MCF 10A (cell line): ENCODE results near the gene NCBP3. TPM values are rescaled to one million over a fixed set of nuclear protein-coding genes. Genes with fewer than 3 reads are reported as not detected.

Source experiments
- BruUV-seq: library from RNA; stranded (reverse); fragments of 400-500 nt; replicated peaks from 2 replicates; lab custom pipeline; 2021; lab: Mats Ljungman, UMichigan
- CTCF ChIA-PET: fragments of 300-600 bp; sonication (Branson Sonifier 250); formaldehyde crosslinking; extraction: SDS; loops from one replicate; lab custom pipeline; 2021; ENCODE audit warnings: antibody characterized with exemption, inconsistent platforms; lab: Yijun Ruan, JAX
- POLR2A ChIA-PET: fragments of 300-600, 350-650 bp; sonication (Branson Sonifier 250); formaldehyde crosslinking; extraction: SDS; loops from one replicate; lab custom pipeline; 2020; ENCODE audit warnings: antibody characterized with exemption, inconsistent platforms; lab: Yijun Ruan, JAX
- DNase-seq: peaks from one replicate; pipeline ENCODE4 v3.0.0-alpha.2; 2018; ENCODE audit not compliant: unreplicated experiment
- H3K27ac Mint-ChIP-seq: one replicate; pipeline ENCODE4 v1.8.0; 2022; ENCODE audit warnings: mild to moderate bottlenecking, low read depth, mixed read lengths; ENCODE audit not compliant: unreplicated experiment
- H3K27me3 Mint-ChIP-seq: one replicate; pipeline ENCODE4 v1.8.0; 2022; ENCODE audit warnings: mixed read lengths; ENCODE audit not compliant: insufficient read depth, unreplicated experiment
- H3K36me3 Mint-ChIP-seq: one replicate; pipeline ENCODE4 v1.8.0; 2022; ENCODE audit warnings: mild to moderate bottlenecking, moderate library complexity, mixed read lengths; ENCODE audit not compliant: insufficient read depth, unreplicated experiment
- H3K4me1 Mint-ChIP-seq: one replicate; pipeline ENCODE4 v1.8.0; 2022; ENCODE audit warnings: mixed read lengths; ENCODE audit not compliant: insufficient read depth, unreplicated experiment
- H3K4me3 Mint-ChIP-seq: one replicate; pipeline ENCODE4 v1.8.0; 2022; ENCODE audit warnings: mild to moderate bottlenecking, moderate library complexity, mixed read lengths; ENCODE audit not compliant: unreplicated experiment
- H3K9me3 Mint-ChIP-seq: one replicate; pipeline ENCODE4 v1.8.0; 2022; ENCODE audit warnings: mixed read lengths; ENCODE audit not compliant: unreplicated experiment
- intact Hi-C: fragments of 100-400 bp; cut with micrococcal nuclease; formaldehyde crosslinking; loops from 2 replicates; pipeline ENCODE4 v1.14.1; 2022
- total RNA-seq: library from RNA; stranded (reverse); gene quantifications from 2 replicates; pipeline ENCODE4 v1.2.3, GENCODE V29; 2022
- TF ChIP-seq, protein P1 (sequence below): fragments of 200-600 bp; IDR thresholded peaks from one replicate; pipeline ENCODE4 v1.8.0; 2022; ENCODE audit warnings: antibody characterized with exemption, mild to moderate bottlenecking; ENCODE audit not compliant: unreplicated experiment

Gene NCBP3
- total RNA-seq, 1 experiment from 2014 or later, result 47.1 TPM

- H3K27ac Mint-ChIP-seq, result peak overlapping the region; percentile 89
- DNase-seq, result no peak
- POLR2A ChIA-PET, result interaction anchor here (0.6 to 2.3 kb wide), 2 partner anchors 42 to 1844 kb away, joined by 3 to 6 read pairs; partner anchors contain the start of gene NCBP3
- no peaks in the 10 kb centered on the region for H3K27me3 Mint-ChIP-seq
- TF ChIP-seq, protein P1, sequence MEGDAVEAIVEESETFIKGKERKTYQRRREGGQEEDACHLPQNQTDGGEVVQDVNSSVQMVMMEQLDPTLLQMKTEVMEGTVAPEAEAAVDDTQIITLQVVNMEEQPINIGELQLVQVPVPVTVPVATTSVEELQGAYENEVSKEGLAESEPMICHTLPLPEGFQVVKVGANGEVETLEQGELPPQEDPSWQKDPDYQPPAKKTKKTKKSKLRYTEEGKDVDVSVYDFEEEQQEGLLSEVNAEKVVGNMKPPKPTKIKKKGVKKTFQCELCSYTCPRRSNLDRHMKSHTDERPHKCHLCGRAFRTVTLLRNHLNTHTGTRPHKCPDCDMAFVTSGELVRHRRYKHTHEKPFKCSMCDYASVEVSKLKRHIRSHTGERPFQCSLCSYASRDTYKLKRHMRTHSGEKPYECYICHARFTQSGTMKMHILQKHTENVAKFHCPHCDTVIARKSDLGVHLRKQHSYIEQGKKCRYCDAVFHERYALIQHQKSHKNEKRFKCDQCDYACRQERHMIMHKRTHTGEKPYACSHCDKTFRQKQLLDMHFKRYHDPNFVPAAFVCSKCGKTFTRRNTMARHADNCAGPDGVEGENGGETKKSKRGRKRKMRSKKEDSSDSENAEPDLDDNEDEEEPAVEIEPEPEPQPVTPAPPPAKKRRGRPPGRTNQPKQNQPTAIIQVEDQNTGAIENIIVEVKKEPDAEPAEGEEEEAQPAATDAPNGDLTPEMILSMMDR, result no peak
- CTCF ChIA-PET, result interaction anchor here (0.9 to 1.5 kb wide), 2 partner anchors 22 to 44 kb away, joined by 3 read pairs; no protein-coding TSS in a partner anchor
- H3K4me3 Mint-ChIP-seq, result no peak overlapping the region
- H3K4me1 Mint-ChIP-seq, result peaks cover 39% of the 10 kb centered on the region
- BruUV-seq, result no TSS peak
- intact Hi-C loops, result no loop called here
- peaks cover 34% of the 10 kb centered on the region for H3K36me3 Mint-ChIP-seq
- H3K9me3 Mint-ChIP-seq, result no peaks in the 10 kb centered on the region
These were observed 41.8 kb upstream of the NCBP3 start for GRCh38 chr17:3887804-3888203.

DNA sequence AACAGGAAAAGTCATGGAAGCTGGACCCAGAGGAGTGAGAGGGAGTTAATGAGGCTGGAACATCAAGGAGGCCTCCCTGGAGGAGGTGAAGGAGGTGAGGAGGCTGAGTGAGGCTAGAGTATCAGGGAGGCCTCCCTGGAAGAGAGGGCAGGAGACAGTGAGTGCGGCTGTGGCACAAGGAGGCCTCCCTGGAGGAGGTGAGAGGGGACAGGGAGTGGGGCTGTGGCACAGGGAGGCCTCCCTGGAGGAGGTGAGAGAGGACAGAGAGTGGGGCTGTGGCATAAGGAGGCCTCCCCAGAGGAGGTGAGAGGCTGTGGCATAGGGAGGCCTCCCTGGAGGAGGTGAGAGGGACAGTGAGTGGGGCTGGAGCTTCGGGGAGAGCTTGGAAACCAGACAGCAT, 41.3 kb upstream of the NCBP3 start:
- CTCF ChIA-PET, result interaction anchor here (0.6 to 1.5 kb wide), 3 partner anchors 22 to 43 kb away, joined by 3 read pairs; no protein-coding TSS in a partner anchor
- intact Hi-C loops, result no loop called here
- peaks cover 39% of the 10 kb centered on the region for H3K4me1 Mint-ChIP-seq
- no TSS peak for BruUV-seq
- H3K4me3 Mint-ChIP-seq, result no peak overlapping the region
- H3K36me3 Mint-ChIP-seq, result peaks cover 34% of the 10 kb centered on the region
- POLR2A ChIA-PET, result interaction anchor here (2.3 kb wide), 1 partner anchor 42 kb away, joined by 6 read pairs; the partner anchor contains the start of gene NCBP3
- TF ChIP-seq, protein P1, result no peak
- no peak for DNase-seq
- H3K27ac Mint-ChIP-seq, result peak overlapping the region; percentile 89
- no peaks in the 10 kb centered on the region for H3K27me3 Mint-ChIP-seq
- H3K9me3 Mint-ChIP-seq, result no peaks in the 10 kb centered on the region

DNA sequence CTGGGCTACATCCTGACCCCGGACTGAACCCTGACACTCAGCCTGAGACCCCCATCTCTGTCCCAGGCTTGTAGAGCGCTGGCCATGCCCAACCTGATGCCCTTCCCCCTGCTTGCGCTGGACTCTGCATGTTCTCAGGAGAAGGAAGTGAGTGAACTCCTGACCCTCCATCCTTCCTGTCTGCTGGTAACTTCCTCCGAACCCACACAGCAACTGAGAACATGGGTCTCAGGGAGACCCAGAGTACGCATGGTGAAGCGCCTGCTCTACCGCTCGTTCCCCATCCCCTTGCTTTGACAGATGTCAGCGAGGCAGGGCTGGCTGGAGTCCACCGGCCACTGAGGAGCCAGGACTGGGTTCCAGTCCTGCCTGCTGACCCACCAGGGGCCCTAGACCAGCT, 40.7 kb upstream of the NCBP3 start:
- H3K36me3 Mint-ChIP-seq, result peaks cover 35% of the 10 kb centered on the region
- TF ChIP-seq, protein P1, result no peak
- no TSS peak for BruUV-seq
- ChIA-PET CTCF (interaction anchor here (0.6 kb wide), 1 partner anchor 27 kb away, joined by 3 read pairs; no protein-coding TSS in a partner anchor), POLR2A (interaction anchor here (2.3 kb wide), 1 partner anchor 41 kb away, joined by 6 read pairs; the partner anchor contains the start of gene NCBP3)
- peak overlapping the region; percentile 89 for H3K27ac Mint-ChIP-seq
- H3K4me1 Mint-ChIP-seq, result peaks cover 35% of the 10 kb centered on the region
- intact Hi-C loops, result no loop called here
- H3K27me3 Mint-ChIP-seq, result no peaks in the 10 kb centered on the region
- H3K9me3 Mint-ChIP-seq, result no peaks in the 10 kb centered on the region
- no peak overlapping the region for H3K4me3 Mint-ChIP-seq
- no peak for DNase-seq

GRCh38 chr17:3885970-3886369, 39.9 kb upstream of the NCBP3 start:
- H3K27me3 Mint-ChIP-seq, result no peaks in the 10 kb centered on the region
- TF ChIP-seq, protein P1, result no peak
- peak; percentile 59 for DNase-seq
- peaks cover 27% of the 10 kb centered on the region for H3K4me1 Mint-ChIP-seq
- CTCF ChIA-PET, result no interaction called here
- H3K36me3 Mint-ChIP-seq, result peaks cover 38% of the 10 kb centered on the region
- POLR2A ChIA-PET, result interaction anchor here (0.9 kb wide), 1 partner anchor 107 kb away, joined by 3 read pairs; no protein-coding TSS in a partner anchor
- H3K9me3 Mint-ChIP-seq, result no peaks in the 10 kb centered on the region
- no peak overlapping the region for H3K4me3 Mint-ChIP-seq
- BruUV-seq, result no TSS peak
- intact Hi-C loops, result no loop called here
- no peak overlapping the region for H3K27ac Mint-ChIP-seq
